NCI-H2081 (cell line): Measurements from ENCODE around the gene BCAT1.

Experiments
- DNase-seq, 2 experiments: peaks; one replicate each; lab custom pipeline; 2025; lab: John Stamatoyannopoulos, UW

Gene BCAT1

DNA sequence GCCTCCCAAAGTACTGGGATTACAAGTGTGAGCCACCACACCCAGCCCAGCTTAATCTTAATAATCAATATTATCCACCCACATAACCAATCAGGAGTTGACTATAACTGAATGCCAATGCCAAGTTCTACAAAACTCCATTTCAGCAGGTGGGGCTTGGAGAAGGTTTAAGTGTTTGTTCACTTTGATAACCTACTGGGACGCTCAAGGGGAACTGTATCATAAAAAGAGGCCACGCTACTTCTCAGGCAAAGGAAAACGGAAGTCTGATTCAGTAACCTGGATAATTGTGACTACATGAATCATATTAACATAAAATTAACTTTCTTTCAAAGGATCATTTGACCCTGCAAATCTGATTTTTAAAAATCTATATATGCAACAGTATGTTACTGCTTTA is 179.2 kb downstream of the BCAT1 start:
- DNase-seq: no peak

DNA sequence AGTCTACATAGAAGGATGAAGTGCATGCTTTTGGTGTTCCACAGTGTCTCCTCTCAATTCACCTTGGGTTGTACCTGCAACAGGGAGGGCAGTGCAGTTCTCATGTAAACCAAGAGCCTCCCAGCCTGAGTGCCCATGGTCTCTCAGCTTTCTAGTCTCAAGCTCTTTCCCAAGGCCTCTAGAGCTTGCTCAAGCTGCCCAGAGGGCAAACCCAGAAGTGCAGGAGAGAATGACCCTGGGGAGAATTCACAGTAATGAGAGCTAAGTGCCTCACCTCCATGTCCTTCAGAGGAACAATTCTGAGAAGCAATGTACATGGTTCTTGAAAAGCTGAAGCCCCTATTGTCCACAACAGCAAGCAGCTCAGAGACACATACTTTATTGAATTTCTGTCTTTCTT is 180.5 kb downstream of the BCAT1 start:
- DNase-seq: no peak

GRCh38 chr12:24767016-24767415 is 181.9 kb downstream of the BCAT1 start:
- DNase-seq: no peak

DNA sequence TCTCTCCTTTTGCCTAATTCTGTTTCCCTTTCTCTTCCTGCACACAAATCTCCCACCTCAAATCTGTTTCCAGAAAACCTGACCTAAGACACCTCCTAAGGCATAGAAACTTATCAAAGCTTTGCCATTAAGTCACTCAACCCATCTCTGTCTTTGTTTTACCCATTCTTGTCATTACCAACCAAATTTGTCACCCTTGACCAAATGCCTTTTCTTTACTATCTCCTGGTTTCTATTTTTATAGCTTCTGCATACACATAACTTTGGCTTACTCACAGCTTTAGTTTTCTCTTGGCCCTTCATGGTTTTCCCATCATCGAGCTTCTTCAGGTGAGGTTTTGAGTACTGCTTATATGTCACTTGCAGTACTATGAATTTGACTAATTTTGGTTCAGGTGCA is 184.2 kb downstream of the BCAT1 start:
- no peak for DNase-seq

- peak in 1 of 2 experiments; percentile 2 for DNase-seq
These were observed 188.1 kb downstream of the BCAT1 start for GRCh38 chr12:24760606-24761378.

GRCh38 chr12:24760162-24760561 is 188.7 kb downstream of the BCAT1 start:
- peak in 1 of 2 experiments; percentile 17 for DNase-seq
